Measurements from ENCODE around the gene PTK7.
A peak's percentile ranks its signal among the peaks of the same experiment; 100 is the strongest.

The PTK7 gene

DNA sequence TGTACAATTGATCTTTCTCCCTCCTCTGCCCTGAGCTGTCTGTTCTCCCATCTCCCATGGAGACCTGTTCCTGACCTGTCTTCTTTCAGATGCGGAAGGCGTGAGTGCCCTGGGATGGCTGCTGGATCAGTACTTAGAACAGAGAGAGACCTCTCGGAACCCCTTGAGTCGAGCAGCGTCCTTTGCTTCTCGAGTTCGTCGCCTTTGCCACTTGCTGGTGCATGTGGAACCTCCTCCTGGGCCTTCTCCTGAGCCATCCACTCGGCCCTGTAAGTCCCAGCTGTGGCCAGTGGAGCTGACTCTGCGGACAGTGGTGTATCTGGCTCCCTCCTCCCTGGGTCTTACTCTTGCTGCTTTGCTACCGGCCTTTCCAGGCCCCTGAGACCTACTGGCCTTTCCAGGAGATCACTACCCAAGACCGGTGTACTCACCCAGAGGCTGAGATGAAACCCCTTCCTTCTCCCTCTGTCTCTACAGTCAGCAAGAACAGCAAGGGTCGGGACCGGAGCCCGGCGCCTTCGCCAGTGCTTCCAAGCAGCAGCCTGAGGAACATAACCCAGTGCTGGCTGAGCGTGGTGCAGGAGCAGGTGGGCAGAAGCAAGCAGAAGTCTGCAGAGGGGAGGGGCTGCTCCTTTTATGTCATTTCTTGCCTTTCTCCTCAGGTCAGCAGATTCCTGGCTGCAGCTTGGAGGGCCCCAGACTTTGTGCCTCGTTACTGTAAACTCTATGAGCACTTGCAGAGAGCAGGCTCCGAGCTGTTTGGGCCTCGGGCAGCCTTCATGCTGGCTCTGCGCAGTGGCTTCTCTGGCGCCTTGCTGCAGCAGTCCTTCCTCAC, 128.4 kb downstream of the PTK7 start:
- no peak for DNase-seq
- no peak for ATAC-seq
- no peaks in the 10 kb centered on the region for H3K4me1 Mint-ChIP-seq
- H3K4me3 Mint-ChIP-seq: no peak overlapping the region
- no peaks in the 10 kb centered on the region for H3K27me3 Mint-ChIP-seq
- no peaks in the 10 kb centered on the region for H3K9me3 Mint-ChIP-seq
- peak overlapping the region in 1 of 2 donors; percentile 10 for H3K27ac Mint-ChIP-seq

- no peaks in the 10 kb centered on the region for H3K9me3 Mint-ChIP-seq
- DNase-seq: no peak
- H3K27ac Mint-ChIP-seq: no peak overlapping the region
- ATAC-seq: no peak
- H3K4me1 Mint-ChIP-seq: no peaks in the 10 kb centered on the region
- no peaks in the 10 kb centered on the region for H3K27me3 Mint-ChIP-seq
- no peak overlapping the region for H3K4me3 Mint-ChIP-seq
These were observed 129.7 kb downstream of the PTK7 start for GRCh38 chr6:43205849-43206248.

- no peak for ATAC-seq
- no peaks in the 10 kb centered on the region for H3K4me1 Mint-ChIP-seq
- H3K4me3 Mint-ChIP-seq: no peak overlapping the region
These were observed 131.2 kb downstream of the PTK7 start for GRCh38 chr6:43207286-43207685.

More at GRCh38 chr6:43207286-43207685, 131.2 kb downstream of the PTK7 start:
- Mint-ChIP-seq H3K27ac (no peak overlapping the region), H3K27me3 (no peaks in the 10 kb centered on the region), H3K9me3 (no peaks in the 10 kb centered on the region)
- no peak for DNase-seq
